ENCODE data around the gene ASCL2. TPM values are rescaled to one million over a fixed set of nuclear protein-coding genes. Genes with fewer than 3 reads are reported as not detected.

The ASCL2 gene
- total RNA-seq, 3 donors from 2014 or later (not counting 1 experiment from before 2014, with no cell fraction given) = 10.8 to 16.8 (median 16.0) TPM

DNA sequence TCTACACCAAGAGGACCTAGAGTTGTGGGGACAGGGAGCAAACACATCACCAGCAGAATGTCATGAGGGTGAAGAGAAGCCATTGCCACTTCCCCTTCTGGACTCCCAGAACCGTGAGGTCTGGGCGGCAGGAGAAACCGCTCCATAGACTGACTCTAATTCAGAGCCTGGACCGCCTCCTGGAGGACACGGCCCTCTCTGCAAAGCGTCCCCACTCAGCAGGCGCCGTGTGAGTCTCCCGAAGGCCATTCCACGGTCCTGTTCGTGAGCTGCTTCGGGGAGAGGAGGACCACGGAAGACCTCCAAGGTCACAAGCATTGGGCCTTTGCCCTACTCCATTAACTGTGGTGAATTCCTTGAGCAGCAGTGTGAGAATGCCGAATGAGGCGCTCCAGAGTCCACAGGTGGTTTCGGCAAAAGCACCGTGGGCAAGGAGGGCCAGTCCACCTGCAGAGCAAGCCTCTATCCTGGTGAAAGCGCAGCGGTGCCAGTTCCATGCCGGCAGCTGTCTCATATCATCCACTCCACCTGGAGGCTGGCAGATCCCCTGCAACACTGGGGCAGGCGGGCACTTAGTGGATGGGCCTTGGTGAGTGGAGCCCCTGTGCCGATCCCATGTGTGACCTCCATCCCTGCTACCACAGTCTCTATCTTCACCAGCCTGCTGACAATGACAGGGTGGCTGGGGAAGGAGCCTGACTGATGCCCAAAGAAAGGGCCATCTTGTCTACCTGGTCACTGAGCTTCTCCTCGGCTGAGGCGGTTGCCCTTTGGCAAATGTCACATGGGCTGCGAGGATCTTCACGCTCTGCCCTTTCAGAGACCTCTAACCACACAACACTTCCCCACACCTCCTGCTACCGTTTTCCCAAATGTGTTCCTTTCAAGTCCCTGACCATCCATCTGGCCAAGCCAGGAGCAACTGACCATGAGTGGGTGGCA lies 23.9 kb upstream of the ASCL2 start:
- intact Hi-C loops (cut with micrococcal nuclease) = no loop called here
- Mint-ChIP-seq H3K9me3 (no peaks in the 10 kb centered on the region), H3K27ac (peak overlapping the region; percentile 62 to 83), H3K27me3 (ENCODE audit: low read depth in 2 of 2) (no peaks in the 10 kb centered on the region), H3K4me3 (peak overlapping the region; percentile 50), H3K36me3 (no peaks in the 10 kb centered on the region), H3K4me1 (peaks cover 36 to 71% of the 10 kb centered on the region in 2 donors)
- no peak for TF ChIP-seq CTCF (IDR thresholded peaks at IDR 0.05)
- DNase-seq = peak in 1 of 2 donors; percentile 13
- peaks cover 58% of the 10 kb centered on the region for H3K4me1 ChIP-seq (ENCODE audit: control insufficient read depth, insufficient read depth, low read length)
- peak overlapping the region; percentile 5 for H3K27ac ChIP-seq (ENCODE audit: low read length)
- 65% methylated on average over 26 of the region's 27 CpGs for WGBS (ENCODE audit: insufficient coverage)
- ATAC-seq = peak in 1 of 3 donors; percentile 57
- H3K9me3 ChIP-seq (ENCODE audit: control insufficient read depth, insufficient read depth, low read length) = no peaks in the 10 kb centered on the region
- H3K27me3 ChIP-seq (ENCODE audit: control insufficient read depth, insufficient read depth, low read length) = no peaks in the 10 kb centered on the region
- no peak overlapping the region for H3K4me3 ChIP-seq (ENCODE audit: low read length)
- peaks cover 30% of the 10 kb centered on the region for H3K36me3 ChIP-seq (ENCODE audit: control insufficient read depth, insufficient read depth, low read length)

DNA sequence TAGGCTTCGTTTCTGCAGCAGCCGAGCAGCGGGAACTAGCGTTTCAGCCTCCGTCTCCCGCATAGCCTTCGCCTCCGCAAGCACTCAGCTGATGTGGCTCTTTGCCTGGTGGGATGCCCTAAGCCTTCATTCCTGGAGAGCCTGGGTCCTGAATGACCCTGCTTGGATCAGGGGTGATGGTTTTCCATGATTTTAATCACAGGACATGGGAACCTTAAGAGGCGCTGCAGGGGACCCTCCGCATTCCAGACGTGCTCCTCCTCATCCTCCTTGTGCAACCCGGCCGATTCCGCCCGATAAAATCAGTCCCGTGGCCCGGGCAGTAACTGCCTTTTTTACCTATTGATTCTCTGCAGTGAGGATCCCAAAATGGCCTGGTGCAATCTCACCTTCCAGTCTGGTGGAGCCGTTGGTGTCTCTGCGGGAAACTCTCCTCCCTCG lies 23.2 kb upstream of the ASCL2 start:
- Mint-ChIP-seq H3K36me3 (no peaks in the 10 kb centered on the region), H3K4me3 (peak overlapping the region; percentile 50), H3K27me3 (ENCODE audit: low read depth in 2 of 2) (no peaks in the 10 kb centered on the region), H3K4me1 (peaks cover 35 to 69% of the 10 kb centered on the region in 2 donors), H3K27ac (no peak overlapping the region), H3K9me3 (no peaks in the 10 kb centered on the region)
- Histone ChIP-seq H3K27ac (ENCODE audit: low read length) (no peak overlapping the region), H3K4me1 (ENCODE audit: control insufficient read depth, insufficient read depth, low read length) (peaks cover 54% of the 10 kb centered on the region), H3K27me3 (ENCODE audit: control insufficient read depth, insufficient read depth, low read length) (no peaks in the 10 kb centered on the region), H3K36me3 (ENCODE audit: control insufficient read depth, insufficient read depth, low read length) (peaks cover 23% of the 10 kb centered on the region), H3K9me3 (ENCODE audit: control insufficient read depth, insufficient read depth, low read length) (no peaks in the 10 kb centered on the region), H3K4me3 (ENCODE audit: low read length) (no peak overlapping the region)
- DNase-seq (no peak), ATAC-seq (no peak)
- intact Hi-C loops (cut with micrococcal nuclease) = no loop called here
- no peak for TF ChIP-seq CTCF (IDR thresholded peaks at IDR 0.05)
- WGBS (ENCODE audit: insufficient coverage) = 73% methylated on average over 19 of the region's 20 CpGs

DNA sequence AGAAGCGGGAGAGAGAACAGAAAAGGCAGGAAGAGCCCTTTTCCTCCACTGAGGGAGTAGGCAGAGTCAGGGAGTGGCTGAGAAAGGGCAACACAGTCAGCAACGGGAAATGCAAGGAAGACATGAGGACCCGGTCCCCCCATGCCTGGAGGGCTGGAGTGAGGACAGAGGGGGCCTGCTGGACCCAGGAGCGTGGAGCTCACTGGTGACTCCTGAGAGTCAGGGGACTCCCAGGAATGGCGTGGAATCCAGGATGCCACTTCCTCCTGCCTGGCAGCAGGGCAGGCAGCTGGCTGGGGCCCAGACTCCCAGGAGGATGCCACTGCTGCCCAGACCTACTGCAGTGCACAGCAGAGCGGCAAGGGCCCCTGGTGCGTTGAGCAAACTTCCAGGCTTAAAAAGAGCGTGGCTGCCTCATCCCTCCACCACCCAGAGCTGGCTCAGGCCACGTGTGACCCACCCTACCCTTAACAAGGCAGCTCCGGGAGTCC lies 20.0 kb upstream of the ASCL2 start:
- peaks cover 30 to 63% of the 10 kb centered on the region in 2 donors for H3K4me1 Mint-ChIP-seq
- TF ChIP-seq CTCF (IDR thresholded peaks at IDR 0.05) = no peak
- ATAC-seq (no peak), DNase-seq (peak in 1 of 2 donors; percentile 8)
- Histone ChIP-seq H3K4me3 (ENCODE audit: low read length) (no peak overlapping the region), H3K36me3 (ENCODE audit: control insufficient read depth, insufficient read depth, low read length) (no peaks in the 10 kb centered on the region), H3K4me1 (ENCODE audit: control insufficient read depth, insufficient read depth, low read length) (peaks cover 28% of the 10 kb centered on the region), H3K27me3 (ENCODE audit: control insufficient read depth, insufficient read depth, low read length) (no peaks in the 10 kb centered on the region), H3K9me3 (ENCODE audit: control insufficient read depth, insufficient read depth, low read length) (no peaks in the 10 kb centered on the region), H3K27ac (ENCODE audit: low read length) (no peak overlapping the region)
- no peaks in the 10 kb centered on the region for H3K9me3 Mint-ChIP-seq
- 87% methylated on average over 10 of the region's 10 CpGs for WGBS (ENCODE audit: insufficient coverage)
- no peaks in the 10 kb centered on the region for H3K27me3 Mint-ChIP-seq (ENCODE audit: low read depth in 2 of 2)
- no peak overlapping the region for H3K4me3 Mint-ChIP-seq
- H3K36me3 Mint-ChIP-seq = no peaks in the 10 kb centered on the region
- intact Hi-C loops (cut with micrococcal nuclease) = no loop called here
- no peak overlapping the region for H3K27ac Mint-ChIP-seq

All from natural killer cell (primary cell).